SK-N-SH (cell line): ENCODE measurements around the gene SUPT3H. TPM values are rescaled to one million over a fixed set of nuclear protein-coding genes. Genes with fewer than 3 reads are reported as not detected.

Source experiments
- CTCF ChIA-PET: fragments of 300-600, 350-600 bp; formaldehyde crosslinking; extraction: SDS; loops from one replicate; lab custom pipeline; 2021; lab: Yijun Ruan, JAX
- POLR2A ChIA-PET: fragments of 350-600 bp; sonication (Branson Sonifier 250); formaldehyde crosslinking; extraction: SDS; loops from one replicate; lab custom pipeline; 2020; ENCODE audit warnings: antibody characterized with exemption, inconsistent platforms; lab: Yijun Ruan, JAX
- DNase-seq: peaks from one replicate; pipeline ENCODE4 v3.0.0; 2012
- H2AFZ ChIP-seq: fragments of 200-600 bp; sonication (generic); 2 replicates; pipeline ENCODE4 v1.8.1; 2016; ENCODE audit warnings: antibody characterized with exemption, mild to moderate bottlenecking, low read depth
- H3F3A ChIP-seq: fragments of 200-600 bp; sonication (generic); replicated peaks from 2 replicates; pipeline ENCODE3; 2016; ENCODE audit warnings: antibody characterized with exemption, mild to moderate bottlenecking; ENCODE audit not compliant: insufficient read depth
- H3K27ac ChIP-seq, 2 experiments: fragments of 200-500 bp in 1 of 2; fragments of 200-600 bp in 1 of 2; sonication (Bioruptor generic) in 1 of 2; sonication (generic), shearing (Covaris generic) in 1 of 2; 2 replicates each; pipeline versions ENCODE4 v1.5.1 to v1.6.1; 2014 to 2016; ENCODE audit warnings: low read depth in 2 of 2, inconsistent platforms in 1 of 2, low read length in 1 of 2, mild to moderate bottlenecking in 1 of 2, mixed read lengths in 1 of 2
- H3K27me3 ChIP-seq: fragments of 200-600 bp; sonication (generic), shearing (Covaris generic); 2 replicates; pipeline ENCODE4 v1.6.1; 2016; ENCODE audit warnings: mixed run types; ENCODE audit not compliant: insufficient read depth
- H3K36me3 ChIP-seq, 2 experiments: fragments of 200-500 bp in 1 of 2; fragments of 200-600 bp in 1 of 2; sonication (Bioruptor generic) in 1 of 2; sonication (generic) in 1 of 2; replicated peaks in 1 of 2; 2 replicates each; pipeline versions ENCODE3 to v1.5.1; 2014 to 2016; ENCODE audit warnings: low read length in 1 of 2, mild to moderate bottlenecking in 1 of 2; ENCODE audit not compliant: insufficient read depth in 2 of 2, control insufficient read depth in 1 of 2
- H3K4me1 ChIP-seq, 2 experiments: fragments of 200-500 bp in 1 of 2; fragments of 200-600 bp in 1 of 2; sonication (Bioruptor generic) in 1 of 2; sonication (generic), shearing (Covaris generic) in 1 of 2; 2 replicates each; pipeline versions ENCODE4 v1.5.1 to v1.6.1; 2014 to 2016; ENCODE audit warnings: low read depth in 1 of 2, low read length in 1 of 2, mixed run types in 1 of 2; ENCODE audit not compliant: insufficient read depth in 2 of 2, control insufficient read depth in 1 of 2
- H3K4me2 ChIP-seq: fragments of 200-600 bp; sonication (generic), shearing (Covaris generic); 2 replicates; pipeline ENCODE4 v1.6.1; 2017; ENCODE audit warnings: mixed run types
- H3K4me3 ChIP-seq, 2 experiments: fragments of 200-500 bp in 1 of 2; fragments of 200-600 bp in 1 of 2; sonication (Bioruptor generic) in 1 of 2; sonication (generic), shearing (Covaris generic) in 1 of 2; 2 replicates each; pipeline versions ENCODE4 v1.5.1 to v1.8.1; 2014 to 2016; ENCODE audit warnings: low read depth in 2 of 2, inconsistent platforms in 1 of 2, low read length in 1 of 2, mild to moderate bottlenecking in 1 of 2, mixed read lengths in 1 of 2, moderate library complexity in 1 of 2
- H3K79me2 ChIP-seq: fragments of 200-600 bp; sonication (generic); 2 replicates; pipeline ENCODE4 v1.8.1; 2017; ENCODE audit warnings: mild to moderate bottlenecking; ENCODE audit not compliant: insufficient read depth
- H3K9ac ChIP-seq: fragments of 200-600 bp; sonication (generic); 2 replicates; pipeline ENCODE4 v1.6.1; 2017; ENCODE audit warnings: mixed run types
- H3K9me2 ChIP-seq: fragments of 200-600 bp; sonication (generic); 2 replicates; pipeline ENCODE4 v1.6.1; 2017; ENCODE audit warnings: mixed run types
- H3K9me3 ChIP-seq: fragments of 200-600 bp; sonication (generic); 2 replicates; pipeline ENCODE4 v1.6.1; 2017; ENCODE audit warnings: mixed run types, mild to moderate bottlenecking, moderate library complexity
- H4K20me1 ChIP-seq: fragments of 200-600 bp; sonication (generic); 2 replicates; pipeline ENCODE4 v1.6.1; 2017; ENCODE audit warnings: mild to moderate bottlenecking, mixed run types; ENCODE audit not compliant: insufficient read depth
- EZH2phosphoT487 ChIP-seq: fragments of 200-600 bp; sonication (generic); IDR thresholded peaks from 2 replicates; pipeline ENCODE4 v1.6.1; 2017; ENCODE audit warnings: low read depth, mixed run types, mild to moderate bottlenecking, antibody characterized with exemption, moderate library complexity, borderline replicate concordance
- GATA2 ChIP-seq: sonication (generic); formaldehyde crosslinking; IDR thresholded peaks from 2 replicates; pipeline ENCODE4 v1.5.0; 2020; ENCODE audit warnings: mild to moderate bottlenecking, missing genetic modification reagents
- IRF3 ChIP-seq: fragments of 150-350 bp; IDR thresholded peaks from 2 replicates; pipeline ENCODE4 v1.6.1; 2016; ENCODE audit warnings: mild to moderate bottlenecking, low read depth, low read length
- MEF2A ChIP-seq: IDR thresholded peaks from 2 replicates; pipeline ENCODE4 v1.4.0; 2012; ENCODE audit warnings: low read depth, borderline replicate concordance
- NFIC ChIP-seq: IDR thresholded peaks from 2 replicates; pipeline ENCODE4 v1.4.0; 2012; ENCODE audit warnings: borderline replicate concordance
- RCOR1 ChIP-seq: fragments of 150-350 bp; IDR thresholded peaks from 2 replicates; pipeline ENCODE4 v1.6.1; 2017; ENCODE audit warnings: antibody characterized with exemption, low read length
- RFX5 ChIP-seq: IDR thresholded peaks from 2 replicates; pipeline ENCODE4 v1.6.1; 2012; ENCODE audit warnings: mild to moderate bottlenecking, improper control_type of control experiment, low read length
- SIN3A ChIP-seq: IDR thresholded peaks from 2 replicates; pipeline ENCODE4 v1.6.1; 2012; ENCODE audit warnings: low read depth, mild to moderate bottlenecking, low read length, moderate library complexity, borderline replicate concordance
- TCF12 ChIP-seq: IDR thresholded peaks from 2 replicates; pipeline ENCODE4 v1.4.0; 2012
- USF1 ChIP-seq: IDR thresholded peaks from 2 replicates; pipeline ENCODE4 v1.4.0; 2012; ENCODE audit warnings: low read depth, borderline replicate concordance
- USF2 ChIP-seq: fragments of 150-350 bp; IDR thresholded peaks from 2 replicates; pipeline ENCODE4 v1.6.1; 2017; ENCODE audit warnings: antibody characterized with exemption, low read length, low read depth, borderline replicate concordance
- YY1 ChIP-seq: IDR thresholded peaks from 2 replicates; pipeline ENCODE4 v1.4.0; 2012; ENCODE audit warnings: low read depth, mild to moderate bottlenecking
- ZBTB33 ChIP-seq: IDR thresholded peaks from 2 replicates; pipeline ENCODE4 v1.4.0; 2012; ENCODE audit warnings: low read depth, borderline replicate concordance
- polyA plus RNA-seq, 3 experiments: library from polyadenylated mRNA; depleted of rRNA; stranded (reverse); fragments of >200 nt; gene quantifications; 2 replicates each; pipeline ENCODE4 v1.2.3, GENCODE V29; 2012

Gene SUPT3H
- polyA plus RNA-seq, 1 of the 3 experiments (the other 2 are of a cell fraction), result 10.9 TPM

- TF ChIP-seq RFX5, result no peak
- no peak for TF ChIP-seq EZH2phosphoT487
These were observed 426.4 kb downstream of the SUPT3H start (continued) for GRCh38 chr6:44951253-44951747.

GRCh38 chr6:44949596-44950201 is 428.0 kb downstream of the SUPT3H start:
- Histone ChIP-seq H3K4me1 (no peaks in the 10 kb centered on the region), H3K9ac (no peak overlapping the region), H2AFZ (no peak overlapping the region), H3K4me3 (no peak overlapping the region), H3F3A (no peaks in the 10 kb centered on the region), H3K4me2 (no peak overlapping the region), H4K20me1 (no peaks in the 10 kb centered on the region), H3K79me2 (no peaks in the 10 kb centered on the region), H3K9me3 (0 out of 2 replicates have a peak, but pooled peaks cover 9% of the 10 kb centered on the region), H3K27ac (no peak overlapping the region), H3K36me3 (peaks cover 0 to 8% of the 10 kb centered on the region in 2 experiments), H3K9me2 (no peaks in the 10 kb centered on the region), H3K27me3 (no peaks in the 10 kb centered on the region)
- ChIA-PET CTCF (no interaction called here), POLR2A (no interaction called here)
- no peak for DNase-seq
- no peak for TF ChIP-seq TCF12
- no peak for TF ChIP-seq ZBTB33
- no peak for TF ChIP-seq MEF2A
- TF ChIP-seq RCOR1, result no peak
- TF ChIP-seq NFIC, result no peak
- no peak for TF ChIP-seq USF2
- no peak for TF ChIP-seq YY1
- TF ChIP-seq GATA2 (CRISPR knock-in tag), result no peak
- no peak for TF ChIP-seq IRF3
- TF ChIP-seq SIN3A, result no peak
- no peak for TF ChIP-seq USF1
- no peak for TF ChIP-seq RFX5
